Kasumi-1 (cell line): ENCODE measurements around the gene PDE4D.

ENCODE experiments used
- DNase-seq, 2 experiments: peaks; one replicate each; lab custom pipeline; 2025; lab: John Stamatoyannopoulos, UW

PDE4D gene

GRCh38 chr5:59741599-59741998 lies 151.9 kb downstream of the PDE4D start:
- no peak for DNase-seq

GRCh38 chr5:59738024-59738423 lies 155.5 kb downstream of the PDE4D start:
- DNase-seq = no peak

DNA sequence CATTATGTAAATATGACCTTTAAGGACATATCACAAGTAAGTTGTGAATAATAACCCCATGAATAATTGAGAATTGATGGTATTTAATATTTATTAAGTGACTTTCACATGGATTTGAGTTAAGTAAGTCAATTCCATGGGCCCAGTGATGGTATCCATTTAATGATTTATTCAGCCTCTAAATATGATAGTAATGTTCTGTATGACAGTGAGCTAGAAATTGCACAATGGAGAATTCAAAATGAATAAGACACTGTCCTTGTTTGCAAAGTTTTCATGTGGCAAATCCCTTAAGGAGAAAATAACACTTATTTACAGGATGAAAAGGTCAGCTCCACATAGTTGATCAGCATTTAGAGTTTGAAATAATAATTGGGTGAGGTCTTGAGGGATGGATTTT lies 160.7 kb downstream of the PDE4D start:
- DNase-seq = no peak

- no peak for DNase-seq
Measured at GRCh38 chr5:59732301-59732700, 161.2 kb downstream of the PDE4D start.

DNA sequence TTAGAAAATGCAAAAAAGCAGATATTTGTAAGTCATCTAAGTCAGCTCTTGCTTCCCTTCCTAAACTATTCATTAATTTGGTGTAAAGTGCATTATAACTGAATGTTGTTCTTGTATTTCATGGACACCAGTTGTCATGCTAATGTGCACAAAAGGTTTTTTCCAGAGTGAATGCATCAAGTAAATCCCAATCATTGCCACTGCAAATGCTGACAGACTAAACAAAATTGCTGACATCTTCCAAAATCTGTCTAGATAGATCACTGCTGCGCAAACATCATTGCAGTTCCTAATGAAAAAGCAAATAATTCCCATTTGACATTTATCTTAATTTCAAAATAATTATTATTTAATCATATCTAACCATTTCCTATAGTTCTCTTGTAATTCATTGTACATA lies 161.7 kb downstream of the PDE4D start:
- DNase-seq = no peak

DNA sequence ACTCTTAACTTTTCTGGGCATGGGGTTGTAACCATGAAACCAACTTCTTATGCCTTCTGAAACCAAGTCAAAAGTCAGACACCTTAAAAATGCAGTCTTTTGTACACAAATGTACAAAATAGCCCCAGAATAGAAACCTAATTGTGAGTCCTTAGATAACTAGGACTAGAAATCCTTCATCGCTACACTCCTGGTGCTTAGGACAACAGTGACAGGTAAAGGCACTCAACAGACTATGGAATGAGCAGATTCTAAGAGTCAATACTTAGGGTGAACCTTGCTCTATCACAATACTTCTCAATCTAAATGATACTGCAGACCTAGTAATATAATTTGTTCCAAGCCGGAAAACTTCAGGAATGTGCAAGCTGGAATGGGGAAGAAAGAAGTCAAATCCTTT lies 163.7 kb downstream of the PDE4D start:
- DNase-seq = no peak

GRCh38 chr5:59729357-59729756 lies 164.2 kb downstream of the PDE4D start:
- no peak for DNase-seq

DNA sequence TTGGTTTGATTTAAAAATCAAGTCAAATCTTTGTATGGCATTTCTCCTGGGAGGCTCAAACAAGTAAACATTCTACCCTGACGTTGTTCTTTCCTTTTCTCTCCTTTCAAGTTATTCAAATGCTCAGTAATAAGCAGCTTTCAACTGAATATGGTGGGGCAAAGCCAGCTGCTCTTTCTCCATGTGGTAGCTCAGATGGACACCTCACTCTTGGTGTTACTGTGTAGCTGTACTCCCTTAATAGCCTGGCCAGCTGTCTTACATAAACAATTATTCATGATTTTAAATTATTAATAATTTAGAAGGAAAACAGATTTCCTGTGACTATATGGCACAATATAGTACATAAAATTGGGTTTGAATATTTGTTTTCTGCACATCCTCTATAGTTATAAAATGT lies 165.2 kb downstream of the PDE4D start:
- DNase-seq = no peak

DNA sequence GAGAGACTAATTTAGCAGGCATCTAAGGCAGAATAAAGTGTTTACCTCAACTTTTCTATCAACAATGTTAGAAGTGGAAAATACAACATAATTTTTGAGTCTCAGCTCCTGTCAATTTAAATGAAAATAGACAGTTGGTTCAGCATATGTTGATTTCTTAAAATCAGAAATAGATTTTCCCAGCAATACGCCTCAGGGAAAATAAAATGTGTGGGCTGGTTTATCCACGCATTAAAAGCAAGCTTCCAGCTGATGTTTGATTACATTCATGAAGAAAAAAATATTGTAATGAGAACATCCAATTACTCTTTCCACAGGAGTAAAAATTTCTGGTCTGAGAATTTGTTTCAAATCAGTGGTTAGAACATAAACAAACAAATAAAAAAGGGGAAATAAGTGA lies 166.3 kb downstream of the PDE4D start:
- no peak for DNase-seq

DNA sequence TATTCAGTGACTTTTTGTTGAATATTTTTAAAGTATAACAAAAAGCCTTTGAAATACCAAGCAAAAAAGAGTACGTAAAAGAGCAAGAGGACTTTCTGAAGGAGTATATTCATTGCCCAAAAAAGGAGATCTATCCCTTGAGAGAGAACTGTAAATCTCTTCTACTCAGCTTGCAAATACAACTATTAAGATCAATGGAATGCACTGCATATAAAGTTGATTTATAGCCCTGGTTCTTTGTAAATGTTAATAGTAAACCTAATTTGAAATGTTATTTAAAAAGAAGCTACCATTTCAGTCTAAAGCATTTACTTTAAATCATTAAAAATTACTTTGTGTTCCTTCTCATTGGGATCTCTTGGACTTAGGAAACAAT lies 168.1 kb downstream of the PDE4D start:
- DNase-seq = no peak

DNA sequence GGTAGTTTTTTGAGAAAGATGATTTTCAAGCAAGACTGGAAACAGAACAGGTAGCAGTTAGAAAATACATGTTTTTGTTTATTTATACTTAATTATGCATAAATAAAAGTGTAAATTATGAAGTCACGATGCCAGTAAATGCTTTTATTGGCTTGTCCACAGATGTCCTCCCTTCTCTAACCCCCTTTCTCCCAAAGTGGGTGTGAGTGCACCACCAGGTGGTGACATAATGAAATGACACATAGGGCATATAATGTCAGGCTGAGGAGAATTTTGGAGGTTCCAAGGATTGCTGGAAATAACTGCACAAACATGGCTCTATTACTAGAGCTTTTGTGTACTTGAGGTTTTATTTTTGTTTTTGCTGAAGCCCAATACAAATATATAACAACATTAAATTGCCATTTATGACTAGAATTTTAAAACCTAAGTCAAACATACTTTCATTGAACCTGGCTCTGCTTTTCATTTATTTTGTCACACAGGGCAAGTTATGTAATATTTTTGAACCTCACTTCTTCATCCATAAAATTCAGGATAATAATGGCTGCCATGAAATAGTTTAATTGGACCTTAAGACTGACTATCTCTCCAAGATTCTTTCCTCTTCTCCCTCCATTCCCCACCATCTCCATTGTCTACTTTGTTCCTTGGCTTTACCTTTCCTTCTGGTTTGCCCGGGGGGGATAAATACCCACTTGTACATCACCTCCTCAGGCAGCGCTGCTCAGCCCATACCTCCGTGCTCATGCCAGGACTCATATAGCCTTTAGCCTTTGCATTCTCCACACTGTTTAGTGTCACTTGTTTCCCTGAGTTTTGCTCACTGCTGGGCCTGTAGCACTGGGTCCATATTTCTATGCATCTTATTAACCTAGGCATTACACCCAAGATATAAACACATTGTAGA lies 168.8 kb downstream of the PDE4D start:
- peak; percentile 42 to 62 for DNase-seq

GRCh38 chr5:59722874-59723273 lies 170.7 kb downstream of the PDE4D start:
- DNase-seq = no peak

DNA sequence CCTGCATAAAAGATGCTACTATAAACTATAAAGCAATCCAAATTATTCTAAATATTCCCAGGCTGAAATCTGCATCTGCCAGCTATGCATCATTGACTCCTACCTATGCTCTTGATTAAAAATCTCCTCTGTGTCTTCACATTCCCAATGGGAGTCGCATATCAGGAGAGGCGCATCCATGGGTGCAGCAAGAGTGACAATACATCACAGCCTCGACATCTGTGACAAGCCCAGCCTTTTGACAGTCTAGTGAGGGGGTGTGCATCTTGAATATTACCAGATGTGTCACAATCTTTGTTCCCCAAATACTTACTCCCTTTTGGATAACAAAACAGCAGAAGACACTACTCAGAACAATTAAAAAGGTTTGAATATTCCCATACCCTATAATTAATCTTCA lies 171.8 kb downstream of the PDE4D start:
- no peak for DNase-seq

DNA sequence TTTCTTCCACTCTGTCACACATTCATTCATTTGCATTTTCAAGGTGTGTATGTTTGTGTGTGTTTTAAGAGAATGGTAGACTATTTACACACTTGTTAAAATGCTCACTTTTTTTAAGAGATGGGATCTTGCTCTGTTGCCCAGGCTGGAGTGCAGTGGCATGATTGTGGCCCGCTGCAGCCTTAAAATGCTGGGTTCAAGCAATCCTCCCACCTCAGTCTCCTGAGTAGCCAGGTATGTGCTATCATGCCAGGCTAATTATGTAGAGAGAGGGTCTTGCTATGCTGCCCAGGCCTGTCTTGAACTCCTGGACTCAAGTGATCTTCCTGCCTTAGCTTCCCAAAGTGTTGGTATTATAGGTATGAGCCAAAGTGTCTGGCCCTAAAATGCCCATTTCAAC lies 173.5 kb downstream of the PDE4D start:
- DNase-seq = no peak

- no peak for DNase-seq
Measured at GRCh38 chr5:59716966-59717500, 176.5 kb downstream of the PDE4D start.

DNA sequence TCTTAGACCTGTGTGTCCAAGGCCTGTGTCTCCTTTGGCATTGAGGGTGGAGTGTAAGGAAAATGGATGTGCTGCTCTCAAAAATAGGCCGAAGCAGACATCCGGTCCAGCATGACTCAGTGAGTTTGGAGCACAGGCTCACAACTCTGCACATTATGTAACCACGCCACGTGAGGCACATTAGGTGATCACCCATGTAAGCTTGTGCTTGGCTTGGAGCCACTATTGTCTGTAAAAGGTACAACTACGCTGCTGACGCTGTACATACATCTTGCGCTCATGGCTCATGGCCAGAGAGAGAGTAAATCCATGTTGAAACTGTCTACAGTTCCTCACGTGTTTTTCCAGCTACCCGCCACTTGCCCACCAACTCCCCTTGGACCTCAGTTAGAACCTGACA lies 177.5 kb downstream of the PDE4D start:
- DNase-seq = no peak

DNA sequence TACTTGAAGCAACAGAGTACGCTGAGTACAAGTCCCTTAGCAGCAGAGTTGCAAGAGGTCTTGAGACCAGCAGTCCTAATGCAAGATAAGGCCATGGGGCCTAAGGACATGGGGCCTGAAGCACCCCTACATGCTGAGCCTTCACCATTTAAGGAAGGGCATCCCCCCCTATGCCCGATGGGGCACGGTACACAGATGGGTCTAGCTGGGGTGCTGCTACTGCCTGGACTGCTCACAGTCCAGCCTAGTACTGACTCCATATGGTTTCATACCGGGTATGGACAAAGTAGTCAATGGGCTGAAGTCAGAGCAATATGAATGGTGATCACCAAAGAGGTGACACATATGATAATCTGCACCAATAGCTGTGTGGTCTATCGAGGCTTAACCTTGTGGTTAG lies 178.3 kb downstream of the PDE4D start:
- DNase-seq = no peak

GRCh38 chr5:59713498-59713844 lies 180.1 kb downstream of the PDE4D start:
- no peak for DNase-seq

GRCh38 chr5:59712836-59713497 lies 180.6 kb downstream of the PDE4D start:
- DNase-seq = peak in 1 of 2 experiments; percentile 1

DNA sequence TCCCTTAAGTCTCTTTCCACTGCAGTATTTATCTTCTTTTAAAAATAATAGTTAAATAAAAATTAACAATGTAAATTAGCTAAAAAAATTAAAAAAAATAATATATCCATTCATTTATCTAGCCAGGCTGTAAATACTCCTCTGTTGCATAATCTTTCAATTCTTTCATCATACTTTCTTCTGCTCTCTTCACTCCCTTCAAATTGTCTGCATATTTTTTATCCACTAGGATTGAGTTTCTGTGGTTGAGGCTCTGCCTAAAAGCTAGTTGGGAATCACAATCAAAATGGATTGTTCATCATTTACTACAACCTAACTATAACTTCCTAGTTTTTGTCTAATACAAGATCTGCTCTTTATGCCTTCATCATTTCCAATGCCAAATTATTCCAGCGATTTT lies 182.2 kb downstream of the PDE4D start:
- DNase-seq = no peak

GRCh38 chr5:59709846-59710245 lies 183.7 kb downstream of the PDE4D start:
- no peak for DNase-seq

DNA sequence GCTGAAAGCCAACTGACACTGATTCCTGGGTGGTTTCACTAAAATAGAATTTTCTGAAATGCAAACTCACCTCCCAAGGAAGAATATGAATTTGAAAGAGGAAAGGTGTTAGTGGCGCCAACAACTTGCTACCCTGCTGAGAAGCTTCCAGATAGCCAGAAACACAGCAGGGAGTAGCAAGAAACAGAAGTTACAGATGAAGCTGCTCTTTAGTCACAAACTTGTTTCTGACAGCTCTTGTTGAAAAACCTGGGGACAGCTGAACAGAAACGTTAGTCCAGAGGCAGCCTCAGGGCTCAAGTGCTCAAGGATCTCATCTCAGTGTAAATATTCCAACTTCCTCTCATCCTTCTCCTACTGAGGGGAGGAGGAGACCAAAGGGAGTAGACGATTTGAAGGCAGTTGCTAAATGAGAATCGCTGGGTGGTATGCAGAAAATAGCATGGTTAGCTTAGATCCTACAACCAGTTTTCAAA lies 184.1 kb downstream of the PDE4D start:
- no peak for DNase-seq

DNA sequence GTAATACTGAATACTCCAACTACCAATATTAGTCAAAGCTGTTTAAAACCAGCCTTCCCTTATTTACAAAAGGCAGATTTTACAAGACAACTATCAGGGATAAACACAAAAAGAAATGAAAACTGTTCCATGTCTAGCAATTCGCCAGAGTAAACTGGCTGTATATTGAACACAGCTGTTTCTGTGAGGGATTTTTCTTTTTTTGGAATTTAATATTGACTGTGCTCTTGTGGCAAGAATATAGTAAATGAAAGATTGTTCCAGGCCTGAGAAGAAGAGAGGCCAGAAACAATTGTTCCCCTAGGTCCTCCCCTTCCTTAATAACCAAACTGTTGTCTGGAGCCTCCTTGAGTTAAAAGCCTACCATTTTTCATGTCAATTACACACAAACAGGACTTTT lies 188.6 kb downstream of the PDE4D start:
- DNase-seq = no peak
